Neuronal stem cell (in vitro differentiated cells): ENCODE data around the gene LNX1.

ENCODE experiments used
- DNase-seq: peaks from one replicate; pipeline ENCODE4 v3.0.0-alpha.2; 2013; ENCODE audit warnings: low spot score
- H2AFZ ChIP-seq: one replicate; pipeline ENCODE4 v1.6.1; 2013; ENCODE audit warnings: mild to moderate bottlenecking, low read length, inconsistent platforms
- H2AK5ac ChIP-seq: 2 replicates; pipeline ENCODE4 v1.6.1; 2013; ENCODE audit warnings: low read depth, mild to moderate bottlenecking, inconsistent platforms, low read length, moderate library complexity, mixed read lengths
- H2BK120ac ChIP-seq: 2 replicates; pipeline ENCODE4 v1.6.1; 2013; ENCODE audit warnings: low read depth, mild to moderate bottlenecking, inconsistent platforms, low read length, moderate library complexity, mixed read lengths
- H2BK12ac ChIP-seq: one replicate; pipeline ENCODE4 v1.6.1; 2013; ENCODE audit warnings: low read length, inconsistent platforms
- H2BK15ac ChIP-seq: 2 replicates; pipeline ENCODE4 v1.6.1; 2013; ENCODE audit warnings: mild to moderate bottlenecking, low read length, inconsistent platforms, mixed read lengths
- H2BK5ac ChIP-seq: one replicate; pipeline ENCODE4 v1.6.1; 2013; ENCODE audit warnings: inconsistent platforms, mild to moderate bottlenecking, low read length, moderate library complexity
- H3K14ac ChIP-seq: one replicate; pipeline ENCODE4 v1.6.1; 2013; ENCODE audit warnings: low read length, inconsistent platforms
- H3K18ac ChIP-seq: 2 replicates; pipeline ENCODE4 v1.6.1; 2013; ENCODE audit warnings: low read length, inconsistent platforms
- H3K23ac ChIP-seq: 2 replicates; pipeline ENCODE4 v1.6.1; 2013; ENCODE audit warnings: low read depth, mild to moderate bottlenecking, mixed read lengths, low read length, inconsistent platforms; ENCODE audit not compliant: poor library complexity
- H3K27ac ChIP-seq: replicated peaks from 3 replicates; pipeline ENCODE4 v1.5.1; 2013; ENCODE audit warnings: low read length, inconsistent platforms
- H3K27me3 ChIP-seq, 3 experiments: 2 replicates each; pipeline ENCODE4 v1.6.1; 2013; ENCODE audit warnings: low read length in 3 of 3, mild to moderate bottlenecking in 2 of 3, inconsistent platforms in 1 of 3, low read depth in 1 of 3, mixed read lengths in 1 of 3, moderate library complexity in 1 of 3; ENCODE audit not compliant: control insufficient read depth in 3 of 3, insufficient read depth in 3 of 3
- H3K36me3 ChIP-seq, 2 donors: replicated peaks in 1 of 2; 2 replicates each; pipeline ENCODE4 v1.6.1; 2013; ENCODE audit warnings: low read length in 2 of 2; ENCODE audit not compliant: control insufficient read depth in 2 of 2, insufficient read depth in 2 of 2
- H3K4ac ChIP-seq: 2 replicates; pipeline ENCODE4 v1.6.1; 2013; ENCODE audit warnings: inconsistent platforms, mild to moderate bottlenecking, low read length, moderate library complexity
- H3K4me1 ChIP-seq, 2 donors: 1 replicate in 1 of 2; 2 replicates in 1 of 2; pipeline ENCODE4 v1.6.1; 2013; ENCODE audit warnings: low read length in 2 of 2, low read depth in 1 of 2; ENCODE audit not compliant: control insufficient read depth in 2 of 2, insufficient read depth in 1 of 2
- H3K4me2 ChIP-seq: one replicate; pipeline ENCODE4 v1.6.1; 2013; ENCODE audit warnings: mild to moderate bottlenecking, low read length, inconsistent platforms; ENCODE audit not compliant: insufficient read depth, poor library complexity, severe bottlenecking
- H3K4me3 ChIP-seq, 2 donors: 2 replicates each; pipeline ENCODE4 v1.5.1; 2013; ENCODE audit warnings: low read length in 2 of 2, mild to moderate bottlenecking in 2 of 2, inconsistent platforms in 1 of 2, moderate library complexity in 1 of 2
- H3K79me1 ChIP-seq: one replicate; pipeline ENCODE4 v1.6.1; 2013; ENCODE audit warnings: low read depth, mild to moderate bottlenecking, inconsistent platforms, low read length, moderate library complexity
- H3K9ac ChIP-seq: one replicate; pipeline ENCODE4 v1.6.1; 2013; ENCODE audit warnings: mild to moderate bottlenecking, low read depth, low read length, inconsistent platforms; ENCODE audit not compliant: poor library complexity
- H3K9me3 ChIP-seq, 2 donors: replicated peaks in 1 of 2; 2 replicates each; pipeline versions ENCODE3 to v1.6.1; 2013; ENCODE audit warnings: low read length in 2 of 2, mild to moderate bottlenecking in 2 of 2, inconsistent platforms in 1 of 2, low read depth in 1 of 2, mixed read lengths in 1 of 2, moderate library complexity in 1 of 2; ENCODE audit not compliant: control insufficient read depth in 2 of 2, insufficient read depth in 1 of 2
- H4K8ac ChIP-seq: one replicate; pipeline ENCODE4 v1.6.1; 2013; ENCODE audit warnings: low read depth, mild to moderate bottlenecking, inconsistent platforms, low read length, moderate library complexity
- H4K91ac ChIP-seq: one replicate; pipeline ENCODE4 v1.6.1; 2013; ENCODE audit warnings: low read length, low read depth, mild to moderate bottlenecking, inconsistent platforms; ENCODE audit not compliant: poor library complexity
- WGBS, 2 donors: extraction: QIAGEN DNeasy Blood & Tissue Kit; methylation state at CpG; one replicate each; pipeline ENCODE4 v1.1.7; 2013; ENCODE audit warnings: missing lambda C conversion rate in 2 of 2, mixed read lengths in 1 of 2; ENCODE audit not compliant: insufficient read length in 2 of 2, insufficient replicate concordance in 1 of 2; ENCODE audit errors: extremely low coverage in 2 of 2; 5-methylcytosine and 5-hydroxymethylcytosine counted together

The LNX1 gene

GRCh38 chr4:53537606-53538005 is 53.7 kb downstream of the LNX1 start:
- H2BK15ac ChIP-seq, result no peak overlapping the region
- H2BK120ac ChIP-seq, result no peak overlapping the region
- no peak overlapping the region for H4K91ac ChIP-seq
- no peak overlapping the region for H3K27ac ChIP-seq
- H3K79me1 ChIP-seq, result no peaks in the 10 kb centered on the region
- H3K36me3 ChIP-seq, result no peaks in the 10 kb centered on the region
- H2BK12ac ChIP-seq, result no peak overlapping the region
- H3K23ac ChIP-seq, result no peak overlapping the region
- H3K18ac ChIP-seq, result no peak overlapping the region
- no peak overlapping the region for H2AK5ac ChIP-seq
- no peak overlapping the region for H3K4me2 ChIP-seq
- DNase-seq, result no peak
- no CpG with 5 or more reads among the region's 3 CpGs for WGBS, 2 donors
- H3K9ac ChIP-seq, result no peak overlapping the region
- H3K4me1 ChIP-seq, result peaks cover 0 to 2% of the 10 kb centered on the region in 2 donors
- H3K9me3 ChIP-seq, result no peaks in the 10 kb centered on the region
- no peak overlapping the region for H3K14ac ChIP-seq
- H3K4me3 ChIP-seq, result no peak overlapping the region
- H4K8ac ChIP-seq, result no peak overlapping the region
- no peak overlapping the region for H2AFZ ChIP-seq
- H3K4ac ChIP-seq, result no peak overlapping the region
- H3K27me3 ChIP-seq, result no peaks in the 10 kb centered on the region
- H2BK5ac ChIP-seq, result no peak overlapping the region

- Histone ChIP-seq H3K23ac (no peak overlapping the region), H3K79me1 (no peaks in the 10 kb centered on the region), H2AFZ (no peak overlapping the region), H4K91ac (no peak overlapping the region), H3K36me3 (no peaks in the 10 kb centered on the region), H3K27me3 (no peaks in the 10 kb centered on the region), H2AK5ac (no peak overlapping the region), H3K14ac (no peak overlapping the region), H3K18ac (no peak overlapping the region), H2BK120ac (no peak overlapping the region), H2BK15ac (no peak overlapping the region), H3K27ac (no peak overlapping the region), H2BK12ac (no peak overlapping the region), H3K4ac (no peak overlapping the region), H3K4me2 (no peak overlapping the region), H2BK5ac (no peak overlapping the region), H3K9ac (no peak overlapping the region), H3K4me3 (no peak overlapping the region), H4K8ac (no peak overlapping the region), H3K4me1 (peaks cover 0 to 2% of the 10 kb centered on the region in 2 donors), H3K9me3 (no peaks in the 10 kb centered on the region)
- no peak for DNase-seq
- no CpG with 5 or more reads among the region's 2 CpGs for WGBS, 2 donors
Observed at GRCh38 chr4:53536328-53536727, 55.0 kb downstream of the LNX1 start.

DNA sequence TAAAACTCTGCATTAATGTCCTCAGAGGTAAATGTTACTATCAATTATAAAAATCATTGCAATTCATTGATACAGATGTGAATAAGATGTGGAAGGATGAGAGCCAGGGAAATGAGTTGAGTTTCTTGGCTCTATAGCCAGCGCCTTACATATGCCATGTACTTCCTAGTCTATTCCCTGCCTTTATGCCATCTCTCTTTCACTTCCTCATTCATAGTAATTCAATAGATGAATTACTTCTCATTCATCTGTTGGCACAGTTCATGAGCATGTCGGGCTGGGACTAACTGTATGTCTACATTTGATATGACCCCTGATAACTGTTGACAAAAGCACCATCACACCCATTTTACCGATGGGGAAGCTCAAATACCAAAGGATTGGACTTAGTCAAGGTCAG is 55.7 kb downstream of the LNX1 start:
- Histone ChIP-seq H2BK120ac (no peak overlapping the region), H2AK5ac (no peak overlapping the region), H3K9ac (no peak overlapping the region), H3K27me3 (no peaks in the 10 kb centered on the region), H3K18ac (no peak overlapping the region), H2BK5ac (no peak overlapping the region), H3K4ac (no peak overlapping the region), H3K9me3 (no peaks in the 10 kb centered on the region), H3K79me1 (no peaks in the 10 kb centered on the region), H3K14ac (no peak overlapping the region), H3K4me3 (no peak overlapping the region), H3K23ac (no peak overlapping the region), H2BK15ac (no peak overlapping the region), H3K27ac (no peak overlapping the region), H3K4me1 (peaks cover 0 to 2% of the 10 kb centered on the region in 2 donors), H4K91ac (no peak overlapping the region), H2AFZ (no peak overlapping the region), H3K4me2 (no peak overlapping the region), H3K36me3 (no peaks in the 10 kb centered on the region), H2BK12ac (no peak overlapping the region), H4K8ac (no peak overlapping the region)
- DNase-seq, result no peak
- WGBS, 2 donors, result no CpG with 5 or more reads among the region's 3 CpGs

GRCh38 chr4:53534684-53535083 is 56.6 kb downstream of the LNX1 start:
- Histone ChIP-seq H3K4ac (no peak overlapping the region), H3K4me3 (no peak overlapping the region), H3K23ac (no peak overlapping the region), H3K9me3 (no peaks in the 10 kb centered on the region), H4K8ac (no peak overlapping the region), H3K4me1 (peaks cover 0 to 2% of the 10 kb centered on the region in 2 donors), H3K14ac (no peak overlapping the region), H3K27me3 (no peaks in the 10 kb centered on the region), H2AFZ (no peak overlapping the region), H3K36me3 (no peaks in the 10 kb centered on the region), H3K27ac (no peak overlapping the region), H3K4me2 (no peak overlapping the region), H2BK5ac (no peak overlapping the region), H2BK15ac (no peak overlapping the region), H4K91ac (no peak overlapping the region), H2BK12ac (no peak overlapping the region), H2BK120ac (no peak overlapping the region), H3K79me1 (no peaks in the 10 kb centered on the region), H3K18ac (no peak overlapping the region), H2AK5ac (no peak overlapping the region), H3K9ac (no peak overlapping the region)
- WGBS, 2 donors, result no CpG with 5 or more reads among the region's 2 CpGs
- no peak for DNase-seq
